HEK293 (cell line): ENCODE results near the gene TTYH1.

Source experiments
- ZBTB26 ChIP-seq: fragments of 450-650 bp; formaldehyde crosslinking; optimal IDR thresholded peaks from 2 replicates; pipeline ENCODE3; 2016; ENCODE audit warnings: missing biosample characterization, mild to moderate bottlenecking, missing genetic modification characterization
- ZBTB7A ChIP-seq: fragments of 450-650 bp; formaldehyde crosslinking; IDR thresholded peaks from 2 replicates; pipeline ENCODE4 v1.5.1; 2016; ENCODE audit warnings: low read depth, missing biosample characterization, missing genetic modification characterization
- ZNF221 ChIP-seq: fragments of 450-650 bp; formaldehyde crosslinking; IDR thresholded peaks from 2 replicates; pipeline ENCODE4 v1.5.1; 2017; ENCODE audit warnings: missing biosample characterization, missing genetic modification characterization, borderline replicate concordance
- ZNF23 ChIP-seq: fragments of 450-650 bp; formaldehyde crosslinking; IDR thresholded peaks from 2 replicates; pipeline ENCODE4 v1.5.1; 2016; ENCODE audit warnings: missing biosample characterization, missing genetic modification characterization, borderline replicate concordance

- no peak for TF ChIP-seq ZBTB7A (tag by site-specific recombination)
- TF ChIP-seq ZNF23 (tag by site-specific recombination), result no peak
- TF ChIP-seq ZBTB26 (tag by site-specific recombination), result no peak
- no peak for TF ChIP-seq ZNF221 (tag by site-specific recombination)
Measured at GRCh38 chr19:54422136-54422535, 6.9 kb downstream of the TTYH1 start.
